Measurements from ENCODE around the gene SLC9A8. TPM values are rescaled to one million over a fixed set of nuclear protein-coding genes. Genes with fewer than 3 reads are reported as not detected.

Gene SLC9A8
- total and polyA plus RNA-seq, 9 of the 15 experiments (the other 6 are each of a cell fraction or from before 2014, with no cell fraction given), result 0.56 to 9.7 (median 5.0) TPM

GRCh38 chr20:49831770-49832631 lies 19.4 kb downstream of the SLC9A8 start:
- in situ Hi-C loops (cut with MboI), result no loop called here
- H3K79me2 ChIP-seq (ENCODE audit: control insufficient read depth, insufficient read depth, low read length), result no peaks in the 10 kb centered on the region
- DNase-seq (ENCODE audit: extremely low read depth in 1 of 4, low spot score in 3 of 4) (no peak), ATAC-seq (no peak; the same call in 2 of the 3 replicates), FAIRE-seq (no peak)
- peaks cover 2 to 11% of the 10 kb centered on the region in 2 experiments; a peak in 3 of 5 replicates for H3K4me1 ChIP-seq (replicated peaks in 1 of 2; ENCODE audit: control insufficient read depth in 2 of 2, insufficient read depth in 2 of 2, low read length in 2 of 2)
- H2AFZ ChIP-seq (ENCODE audit: low read depth, low read length), result no peak overlapping the region
- no peaks in the 10 kb centered on the region for H3K27me3 ChIP-seq (ENCODE audit: control insufficient read depth in 2 of 2, insufficient read depth in 2 of 2, low read length in 2 of 2)
- intact Hi-C loops (cut with micrococcal nuclease), result no loop called here
- BruUV-seq (replicated peaks), result no TSS peak
- peaks cover 2% of the 10 kb centered on the region for H3K9me1 ChIP-seq (ENCODE audit: control insufficient read depth, insufficient read depth, low read length)
- H3K4me3 ChIP-seq, result no peak overlapping the region
- H3K27ac ChIP-seq (ENCODE audit: extremely low read depth, low read depth, low read length), result no peak overlapping the region
- ChIA-PET CTCF (ENCODE audit: low intra/inter-chr PET ratio) (no interaction called here), POLR2A (interaction anchor here (0.6 to 1.9 kb wide), 5 partner anchors 11 to 1677 kb away, joined by 3 to 5 read pairs (median 4); no protein-coding TSS in a partner anchor)
- no peak overlapping the region for H3K4me2 ChIP-seq (ENCODE audit: insufficient read depth, low read length)
- no peak overlapping the region; a peak in 1 of 4 replicates for H3K9ac ChIP-seq (ENCODE audit: insufficient read depth in 1 of 2, low read depth in 2 of 2, low read length in 2 of 2)
- H3K36me3 ChIP-seq (ENCODE audit: control insufficient read depth, insufficient read depth, low read length), result peaks cover 35% of the 10 kb centered on the region
- no peaks in the 10 kb centered on the region for H3K9me3 ChIP-seq (replicated peaks; ENCODE audit: control insufficient read depth, insufficient read depth, low read depth, low read length)
- WGBS (ENCODE audit: insufficient coverage, low coverage, missing lambda C conversion rate), result 85% methylated on average over 12 of the region's 12 CpGs
- H4K20me1 ChIP-seq (replicated peaks; ENCODE audit: control insufficient read depth, insufficient read depth, low read length), result no peaks in the 10 kb centered on the region
- no peak for TF ChIP-seq MCM3 (IDR thresholded peaks at IDR 0.05)
- TF ChIP-seq AFF1 (IDR thresholded peaks at IDR 0.05; ENCODE audit: low read depth in 1 of 2, partially characterized antibody in 2 of 2), result no peak
- TF ChIP-seq PHTF2 (CRISPR knock-in tag; IDR thresholded peaks at IDR 0.05), result no peak
- no peak for TF ChIP-seq GABPB1 (CRISPR knock-in tag; IDR thresholded peaks at IDR 0.05)
- TF ChIP-seq EZH2 (IDR thresholded peaks at IDR 0.05; ENCODE audit: borderline replicate concordance, low read depth, low read length), result no peak
- TF ChIP-seq KDM5B (IDR thresholded peaks at IDR 0.05; ENCODE audit: insufficient replicate concordance, low read depth, low read length), result no peak
- TF ChIP-seq FOXK2 (conservative IDR thresholded peaks at IDR 0.05 in 1 of 2, IDR thresholded peaks at IDR 0.05 in 1 of 2; ENCODE audit: low read depth in 2 of 2), result no peak
- no peak for TF ChIP-seq NFIX (CRISPR knock-in tag; IDR thresholded peaks at IDR 0.05; ENCODE audit: low read depth)
- TF ChIP-seq ZNF830 (CRISPR knock-in tag; IDR thresholded peaks at IDR 0.05), result no peak
- no peak for TF ChIP-seq GTF3C2 (IDR thresholded peaks at IDR 0.05; ENCODE audit: borderline replicate concordance, extremely low read depth, insufficient read length)
- TF ChIP-seq ASH1L (IDR thresholded peaks at IDR 0.05; ENCODE audit: borderline replicate concordance, low read depth, partially characterized antibody), result no peak
- TF ChIP-seq DPF2 (IDR thresholded peaks at IDR 0.05), result no peak
- no peak for TF ChIP-seq NEUROD1 (IDR thresholded peaks at IDR 0.05; ENCODE audit: borderline replicate concordance, low read depth, low read length, partially characterized antibody)
- no peak for TF ChIP-seq ZNF124 (CRISPR knock-in tag; IDR thresholded peaks at IDR 0.05)
- TF ChIP-seq NBN (IDR thresholded peaks at IDR 0.05; ENCODE audit: low read depth), result no peak

Measured in K562 (cell line).